GM12878 (cell line): ENCODE results near the gene MYH6. TPM values are rescaled to one million over a fixed set of nuclear protein-coding genes. Genes with fewer than 3 reads are reported as not detected.

Experiments used
- FOS ChIP-seq: IDR thresholded peaks from 3 replicates; pipeline ENCODE4 v1.6.1; 2011; ENCODE audit warnings: borderline replicate concordance; ENCODE audit not compliant: insufficient read length; ENCODE audit errors: extremely low read depth
- MAX ChIP-seq: IDR thresholded peaks from 2 replicates; pipeline ENCODE4 v1.6.1; 2012; ENCODE audit warnings: low read depth, low read length, improper control_type of control experiment
- MLLT1 ChIP-seq: fragments of 450-650 bp; IDR thresholded peaks from 2 replicates; pipeline ENCODE4 v1.6.1; 2016; ENCODE audit warnings: mild to moderate bottlenecking
- RAD21 ChIP-seq: IDR thresholded peaks from 2 replicates; pipeline ENCODE4 v1.6.1; 2011; ENCODE audit warnings: mild to moderate bottlenecking, low read depth, low read length, moderate library complexity; ENCODE audit not compliant: insufficient read depth
- RCOR1 ChIP-seq: conservative IDR thresholded peaks from 2 replicates; pipeline ENCODE4 v1.6.1; 2012; ENCODE audit warnings: low read depth, low read length, improper control_type of control experiment
- WRNIP1 ChIP-seq: IDR thresholded peaks from 2 replicates; pipeline ENCODE4 v1.6.1; 2011; ENCODE audit warnings: low read depth, low read length, improper control_type of control experiment, borderline replicate concordance
- polyA plus RNA-seq, 11 experiments: library from polyadenylated mRNA; depleted of rRNA in 4 of 11; unstranded in 6 of 11; stranded (reverse) in 5 of 11; fragments of >200 nt; fragmentation: Nextera tagmentation in 4 of 11; fragmentation: Illumina TruSeq in 1 of 11; extraction: Ambion mirVana in 4 of 11; extraction: Trizol in 1 of 11; gene quantifications; 1 replicate in 1 of 11; 2 replicates in 10 of 11; pipeline versions ENCODE4 v1.2.1 to v1.2.3, GENCODE V29; 2011 to 2016; ENCODE audit warnings: inconsistent platforms in 2 of 11, missing spikeins in 2 of 11, low read depth in 1 of 11
- total RNA-seq, 4 experiments: library from RNA; depleted of rRNA in 3 of 4; stranded (reverse); fragments of >200 nt in 3 of 4; fragmentation: Illumina TruSeq in 1 of 4; extraction: Trizol in 1 of 4; gene quantifications; 2 replicates each; pipeline versions ENCODE4 v1.2.1 to v1.2.3, GENCODE V29; 2013 to 2021
- TF ChIP-seq, protein P1 (sequence below): fragments of 450-650 bp; IDR thresholded peaks from 2 replicates; pipeline ENCODE4 v1.6.1; 2017; ENCODE audit warnings: mild to moderate bottlenecking, moderate library complexity

Gene MYH6
- total and polyA plus RNA-seq, 10 of the 15 experiments (the other 5 are each of a cell fraction or from before 2014, with no cell fraction given), result 0.01 to 0.84 (median 0.05) TPM; not detected in 7

- TF ChIP-seq MAX, result no peak
- TF ChIP-seq, protein P1, sequence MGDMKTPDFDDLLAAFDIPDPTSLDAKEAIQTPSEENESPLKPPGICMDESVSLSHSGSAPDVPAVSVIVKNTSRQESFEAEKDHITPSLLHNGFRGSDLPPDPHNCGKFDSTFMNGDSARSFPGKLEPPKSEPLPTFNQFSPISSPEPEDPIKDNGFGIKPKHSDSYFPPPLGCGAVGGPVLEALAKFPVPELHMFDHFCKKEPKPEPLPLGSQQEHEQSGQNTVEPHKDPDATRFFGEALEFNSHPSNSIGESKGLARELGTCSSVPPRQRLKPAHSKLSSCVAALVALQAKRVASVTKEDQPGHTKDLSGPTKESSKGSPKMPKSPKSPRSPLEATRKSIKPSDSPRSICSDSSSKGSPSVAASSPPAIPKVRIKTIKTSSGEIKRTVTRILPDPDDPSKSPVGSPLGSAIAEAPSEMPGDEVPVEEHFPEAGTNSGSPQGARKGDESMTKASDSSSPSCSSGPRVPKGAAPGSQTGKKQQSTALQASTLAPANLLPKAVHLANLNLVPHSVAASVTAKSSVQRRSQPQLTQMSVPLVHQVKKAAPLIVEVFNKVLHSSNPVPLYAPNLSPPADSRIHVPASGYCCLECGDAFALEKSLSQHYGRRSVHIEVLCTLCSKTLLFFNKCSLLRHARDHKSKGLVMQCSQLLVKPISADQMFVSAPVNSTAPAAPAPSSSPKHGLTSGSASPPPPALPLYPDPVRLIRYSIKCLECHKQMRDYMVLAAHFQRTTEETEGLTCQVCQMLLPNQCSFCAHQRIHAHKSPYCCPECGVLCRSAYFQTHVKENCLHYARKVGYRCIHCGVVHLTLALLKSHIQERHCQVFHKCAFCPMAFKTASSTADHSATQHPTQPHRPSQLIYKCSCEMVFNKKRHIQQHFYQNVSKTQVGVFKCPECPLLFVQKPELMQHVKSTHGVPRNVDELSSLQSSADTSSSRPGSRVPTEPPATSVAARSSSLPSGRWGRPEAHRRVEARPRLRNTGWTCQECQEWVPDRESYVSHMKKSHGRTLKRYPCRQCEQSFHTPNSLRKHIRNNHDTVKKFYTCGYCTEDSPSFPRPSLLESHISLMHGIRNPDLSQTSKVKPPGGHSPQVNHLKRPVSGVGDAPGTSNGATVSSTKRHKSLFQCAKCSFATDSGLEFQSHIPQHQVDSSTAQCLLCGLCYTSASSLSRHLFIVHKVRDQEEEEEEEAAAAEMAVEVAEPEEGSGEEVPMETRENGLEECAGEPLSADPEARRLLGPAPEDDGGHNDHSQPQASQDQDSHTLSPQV, result no peak
- no peak for TF ChIP-seq FOS
- no peak for TF ChIP-seq WRNIP1
- no peak for TF ChIP-seq MLLT1
- no peak for TF ChIP-seq RAD21
- no peak for TF ChIP-seq RCOR1
These were observed 46.4 kb upstream of the MYH6 start (continued) for GRCh38 chr14:23454445-23454856.
